ENCODE measurements around the gene CIPC.

CIPC gene

DNA sequence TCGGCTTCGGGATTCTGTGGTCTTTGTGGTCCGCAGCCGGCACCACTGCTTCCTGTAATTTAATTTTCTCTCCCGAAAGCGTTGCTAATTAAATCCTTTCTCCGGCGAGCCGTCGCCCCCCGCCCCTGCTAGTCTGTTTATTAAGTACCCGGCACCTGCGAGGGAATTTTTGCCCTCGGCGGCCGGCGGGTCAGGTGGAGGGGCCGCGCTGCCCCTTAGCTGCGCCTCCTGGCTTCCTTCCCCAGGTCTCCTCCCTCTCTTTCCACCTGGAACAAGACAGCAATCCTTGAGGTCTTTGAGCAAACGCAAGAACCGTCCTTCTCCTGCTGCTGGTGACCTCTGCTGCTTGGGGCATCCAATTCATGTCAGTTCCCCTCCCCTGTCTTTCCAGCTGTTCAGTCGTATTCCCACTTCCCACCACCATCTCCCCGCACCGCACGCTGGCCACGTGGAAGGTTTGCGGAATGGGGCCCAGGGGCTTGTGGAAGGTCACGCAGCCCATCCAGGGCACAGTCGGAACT lies 27.3 kb downstream of the CIPC start:
- peak overlapping the region; percentile 34; the same call in 1 of the 2 replicates for H3K4me3 ChIP-seq (replicated peaks; ENCODE audit: low read depth, low read length)
- no peaks in the 10 kb centered on the region for H3K36me3 ChIP-seq (ENCODE audit: control insufficient read depth, insufficient read depth, low read length)
- H3K27me3 ChIP-seq (replicated peaks; ENCODE audit: control insufficient read depth, insufficient read depth, low read length), result peaks cover 2% of the 10 kb centered on the region
- TF ChIP-seq, protein P1, sequence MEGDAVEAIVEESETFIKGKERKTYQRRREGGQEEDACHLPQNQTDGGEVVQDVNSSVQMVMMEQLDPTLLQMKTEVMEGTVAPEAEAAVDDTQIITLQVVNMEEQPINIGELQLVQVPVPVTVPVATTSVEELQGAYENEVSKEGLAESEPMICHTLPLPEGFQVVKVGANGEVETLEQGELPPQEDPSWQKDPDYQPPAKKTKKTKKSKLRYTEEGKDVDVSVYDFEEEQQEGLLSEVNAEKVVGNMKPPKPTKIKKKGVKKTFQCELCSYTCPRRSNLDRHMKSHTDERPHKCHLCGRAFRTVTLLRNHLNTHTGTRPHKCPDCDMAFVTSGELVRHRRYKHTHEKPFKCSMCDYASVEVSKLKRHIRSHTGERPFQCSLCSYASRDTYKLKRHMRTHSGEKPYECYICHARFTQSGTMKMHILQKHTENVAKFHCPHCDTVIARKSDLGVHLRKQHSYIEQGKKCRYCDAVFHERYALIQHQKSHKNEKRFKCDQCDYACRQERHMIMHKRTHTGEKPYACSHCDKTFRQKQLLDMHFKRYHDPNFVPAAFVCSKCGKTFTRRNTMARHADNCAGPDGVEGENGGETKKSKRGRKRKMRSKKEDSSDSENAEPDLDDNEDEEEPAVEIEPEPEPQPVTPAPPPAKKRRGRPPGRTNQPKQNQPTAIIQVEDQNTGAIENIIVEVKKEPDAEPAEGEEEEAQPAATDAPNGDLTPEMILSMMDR (IDR thresholded peaks at IDR 0.05; ENCODE audit: insufficient read depth, low read length, poor library complexity, severe bottlenecking), result no peak
- no peak for DNase-seq (ENCODE audit: extremely low read depth, insufficient read length)

DNA sequence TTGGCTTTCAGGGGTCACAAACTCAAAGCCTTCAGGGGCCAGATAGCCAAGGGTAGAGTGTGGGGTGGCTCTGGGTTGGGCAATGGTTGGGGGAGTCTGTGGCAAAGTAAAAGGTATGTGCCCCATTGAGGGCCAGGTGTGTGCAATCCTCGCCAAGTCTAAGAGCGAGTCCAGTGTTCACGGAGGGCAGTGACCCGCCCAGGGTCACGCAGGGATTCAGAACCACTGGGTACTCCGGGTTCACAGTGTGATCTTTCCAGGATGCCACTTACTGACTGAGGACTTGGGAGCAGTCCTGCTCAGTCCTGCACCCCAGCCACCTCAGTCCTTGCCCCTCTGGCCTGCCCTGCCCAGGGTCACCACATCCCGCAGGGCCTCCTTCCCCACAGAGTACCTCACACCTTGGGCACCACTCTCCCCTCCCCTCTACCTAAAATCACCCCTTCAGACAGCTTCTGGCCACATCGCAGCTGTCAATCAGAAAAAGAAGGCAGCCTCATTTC lies 27.8 kb downstream of the CIPC start:
- DNase-seq (ENCODE audit: extremely low read depth, insufficient read length), result no peak
- Histone ChIP-seq H3K27me3 (replicated peaks; ENCODE audit: control insufficient read depth, insufficient read depth, low read length) (peaks cover 2% of the 10 kb centered on the region), H3K4me3 (replicated peaks; ENCODE audit: low read depth, low read length) (no peak overlapping the region), H3K36me3 (ENCODE audit: control insufficient read depth, insufficient read depth, low read length) (no peaks in the 10 kb centered on the region)
- TF ChIP-seq, protein P1 (IDR thresholded peaks at IDR 0.05; ENCODE audit: insufficient read depth, low read length, poor library complexity, severe bottlenecking), result no peak

DNA sequence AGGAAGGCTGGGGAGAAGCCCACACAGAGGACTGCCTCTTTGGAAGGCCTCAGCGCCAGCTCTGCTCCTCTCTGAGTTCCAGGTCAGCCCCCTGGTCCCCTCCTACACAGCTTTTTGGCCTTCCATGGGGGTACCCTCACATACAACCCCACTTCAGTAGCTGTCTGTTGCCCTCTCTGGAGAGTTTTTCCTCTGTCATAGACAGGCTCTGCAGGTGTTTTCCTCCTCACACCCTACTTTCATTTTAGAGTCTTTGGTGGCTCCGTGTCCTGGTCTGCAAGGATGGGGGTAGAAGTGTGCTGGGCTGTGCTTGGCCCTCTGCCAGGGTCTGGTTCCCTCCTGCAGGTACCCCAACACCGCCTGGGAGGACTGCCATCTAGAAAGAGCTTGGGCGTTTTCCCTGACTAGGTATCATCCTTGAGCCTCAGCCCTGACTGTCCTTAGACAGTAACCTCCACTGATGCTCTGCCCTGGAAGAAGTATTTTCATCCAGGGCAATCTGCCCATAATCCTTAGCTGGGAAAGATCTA lies 28.5 kb downstream of the CIPC start:
- TF ChIP-seq, protein P1 (IDR thresholded peaks at IDR 0.05; ENCODE audit: insufficient read depth, low read length, poor library complexity, severe bottlenecking), result no peak
- no peak overlapping the region for H3K4me3 ChIP-seq (replicated peaks; ENCODE audit: low read depth, low read length)
- no peaks in the 10 kb centered on the region for H3K36me3 ChIP-seq (ENCODE audit: control insufficient read depth, insufficient read depth, low read length)
- DNase-seq (ENCODE audit: extremely low read depth, insufficient read length), result no peak
- H3K27me3 ChIP-seq (replicated peaks; ENCODE audit: control insufficient read depth, insufficient read depth, low read length), result peaks cover 2% of the 10 kb centered on the region

DNA sequence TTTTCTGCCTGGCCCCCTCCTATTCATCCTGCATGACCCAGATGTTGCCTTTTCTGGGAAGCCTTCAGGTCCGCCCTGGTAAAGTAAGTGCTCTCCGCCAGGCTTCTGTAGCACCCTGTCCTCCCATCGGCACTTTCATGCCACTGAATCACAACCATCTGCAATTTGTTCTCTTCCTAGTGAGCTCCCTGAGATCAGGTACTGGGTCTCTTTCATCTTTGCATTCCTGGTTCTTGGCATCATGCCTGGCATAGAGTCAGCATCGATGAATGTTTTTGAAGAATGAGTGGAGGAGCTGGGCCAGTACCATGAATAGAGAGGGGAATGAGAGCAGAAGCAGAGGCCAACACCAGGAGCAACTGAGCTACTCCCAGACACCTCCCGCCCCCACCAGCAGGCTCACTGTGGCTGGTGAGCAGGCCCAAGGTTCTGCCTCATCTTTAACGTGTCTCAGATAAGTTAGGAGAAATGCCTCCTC lies 30.4 kb downstream of the CIPC start:
- Histone ChIP-seq H3K4me3 (replicated peaks; ENCODE audit: low read depth, low read length) (no peak overlapping the region), H3K27me3 (replicated peaks; ENCODE audit: control insufficient read depth, insufficient read depth, low read length) (peaks cover 2% of the 10 kb centered on the region), H3K36me3 (ENCODE audit: control insufficient read depth, insufficient read depth, low read length) (no peaks in the 10 kb centered on the region)
- no peak for DNase-seq (ENCODE audit: extremely low read depth, insufficient read length)
- TF ChIP-seq, protein P1 (IDR thresholded peaks at IDR 0.05; ENCODE audit: insufficient read depth, low read length, poor library complexity, severe bottlenecking), result no peak

DNA sequence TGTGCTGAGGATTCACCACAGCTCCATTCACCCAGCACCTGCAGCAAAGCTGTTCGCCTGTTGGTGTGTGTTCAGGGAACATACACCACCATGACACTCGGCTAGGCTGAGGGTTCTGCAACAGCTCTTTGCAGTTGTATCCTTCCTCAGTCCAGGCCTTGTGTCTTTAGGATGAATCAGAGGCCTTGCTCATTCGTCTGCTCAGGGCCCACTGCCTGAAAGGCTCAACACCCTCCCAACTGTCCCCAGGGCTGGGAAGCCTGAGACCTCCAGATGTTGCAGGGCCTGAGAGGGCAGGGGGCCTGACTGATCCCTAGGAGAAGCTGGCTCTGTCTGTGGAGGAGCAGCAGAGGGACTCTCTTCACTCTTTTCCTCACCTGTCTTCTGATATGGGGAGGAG lies 32.3 kb downstream of the CIPC start:
- DNase-seq (ENCODE audit: extremely low read depth, insufficient read length), result no peak

More for the DNA sequence above, 32.3 kb downstream of the CIPC start:
- TF ChIP-seq, protein P1 (IDR thresholded peaks at IDR 0.05; ENCODE audit: insufficient read depth, low read length, poor library complexity, severe bottlenecking), result no peak
- Histone ChIP-seq H3K27me3 (replicated peaks; ENCODE audit: control insufficient read depth, insufficient read depth, low read length) (peaks cover 2% of the 10 kb centered on the region), H3K4me3 (replicated peaks; ENCODE audit: low read depth, low read length) (no peak overlapping the region), H3K36me3 (ENCODE audit: control insufficient read depth, insufficient read depth, low read length) (no peaks in the 10 kb centered on the region)
